Adrenal gland (tissue), 5 donors: ENCODE data around the gene HCCS.

ENCODE experiments used
- POLR2A ChIP-seq, 2 donors: fragments of 450-650 bp; IDR thresholded peaks; one replicate each; pipeline ENCODE4 v1.6.1; 2017; ENCODE audit warnings: antibody characterized with exemption in 2 of 2, mild to moderate bottlenecking in 2 of 2, moderate library complexity in 1 of 2
- TF ChIP-seq, protein P1 (sequence below), 6 experiments: fragments of 450-650 bp in 4 of 6; fragments of 200-600 bp in 2 of 6; sonication (generic) in 1 of 6; IDR thresholded peaks; 1 replicate in 5 of 6; 2 replicates in 1 of 6; pipeline versions ENCODE4 v1.5.1 to v1.8.0; 2016 to 2021; ENCODE audit warnings: antibody characterized with exemption in 6 of 6, mild to moderate bottlenecking in 2 of 6, moderate library complexity in 1 of 6
- donor health status: DM: no; HTN: no; CAD: no.

DNA sequence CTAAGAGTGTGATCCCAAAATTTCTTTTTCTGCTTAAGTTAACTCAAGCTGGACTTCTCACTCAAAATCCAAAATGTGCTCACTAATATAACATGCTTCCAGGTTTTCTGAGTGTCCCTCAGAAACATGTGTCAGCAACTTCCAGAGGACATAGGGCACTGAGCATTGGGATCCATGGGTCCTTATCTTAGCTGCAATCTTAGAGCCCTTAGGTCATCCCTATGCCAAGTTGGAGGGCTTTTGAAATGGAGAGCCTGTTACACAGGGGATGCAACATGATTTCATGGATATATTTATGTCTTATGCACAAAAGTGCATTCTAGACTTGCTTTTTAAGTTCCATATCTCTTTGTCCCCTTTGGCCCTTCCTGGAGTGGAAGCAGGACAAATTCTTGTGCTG, 11.7 kb upstream of the HCCS start:
- TF ChIP-seq POLR2A (IDR thresholded peaks at IDR 0.05), result no peak
- TF ChIP-seq, protein P1, sequence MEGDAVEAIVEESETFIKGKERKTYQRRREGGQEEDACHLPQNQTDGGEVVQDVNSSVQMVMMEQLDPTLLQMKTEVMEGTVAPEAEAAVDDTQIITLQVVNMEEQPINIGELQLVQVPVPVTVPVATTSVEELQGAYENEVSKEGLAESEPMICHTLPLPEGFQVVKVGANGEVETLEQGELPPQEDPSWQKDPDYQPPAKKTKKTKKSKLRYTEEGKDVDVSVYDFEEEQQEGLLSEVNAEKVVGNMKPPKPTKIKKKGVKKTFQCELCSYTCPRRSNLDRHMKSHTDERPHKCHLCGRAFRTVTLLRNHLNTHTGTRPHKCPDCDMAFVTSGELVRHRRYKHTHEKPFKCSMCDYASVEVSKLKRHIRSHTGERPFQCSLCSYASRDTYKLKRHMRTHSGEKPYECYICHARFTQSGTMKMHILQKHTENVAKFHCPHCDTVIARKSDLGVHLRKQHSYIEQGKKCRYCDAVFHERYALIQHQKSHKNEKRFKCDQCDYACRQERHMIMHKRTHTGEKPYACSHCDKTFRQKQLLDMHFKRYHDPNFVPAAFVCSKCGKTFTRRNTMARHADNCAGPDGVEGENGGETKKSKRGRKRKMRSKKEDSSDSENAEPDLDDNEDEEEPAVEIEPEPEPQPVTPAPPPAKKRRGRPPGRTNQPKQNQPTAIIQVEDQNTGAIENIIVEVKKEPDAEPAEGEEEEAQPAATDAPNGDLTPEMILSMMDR (IDR thresholded peaks at IDR 0.05), result no peak
